COLO829 (cell line): ENCODE results near the gene MIER2.

Source experiments
- DNase-seq: peaks from one replicate; pipeline ENCODE4 v3.0.0; 2012; ENCODE audit warnings: low spot score

The MIER2 gene

GRCh38 chr19:307793-308420 is 36.7 kb downstream of the MIER2 start:
- DNase-seq = no peak

- no peak for DNase-seq
These were observed 37.5 kb downstream of the MIER2 start for GRCh38 chr19:307111-307531.

GRCh38 chr19:306151-306900 is 38.3 kb downstream of the MIER2 start:
- no peak for DNase-seq

- DNase-seq = no peak
These were observed 39.1 kb downstream of the MIER2 start for GRCh38 chr19:305240-306150.

- DNase-seq = no peak
These were observed 47.9 kb downstream of the MIER2 start for GRCh38 chr19:296476-297225.

DNA sequence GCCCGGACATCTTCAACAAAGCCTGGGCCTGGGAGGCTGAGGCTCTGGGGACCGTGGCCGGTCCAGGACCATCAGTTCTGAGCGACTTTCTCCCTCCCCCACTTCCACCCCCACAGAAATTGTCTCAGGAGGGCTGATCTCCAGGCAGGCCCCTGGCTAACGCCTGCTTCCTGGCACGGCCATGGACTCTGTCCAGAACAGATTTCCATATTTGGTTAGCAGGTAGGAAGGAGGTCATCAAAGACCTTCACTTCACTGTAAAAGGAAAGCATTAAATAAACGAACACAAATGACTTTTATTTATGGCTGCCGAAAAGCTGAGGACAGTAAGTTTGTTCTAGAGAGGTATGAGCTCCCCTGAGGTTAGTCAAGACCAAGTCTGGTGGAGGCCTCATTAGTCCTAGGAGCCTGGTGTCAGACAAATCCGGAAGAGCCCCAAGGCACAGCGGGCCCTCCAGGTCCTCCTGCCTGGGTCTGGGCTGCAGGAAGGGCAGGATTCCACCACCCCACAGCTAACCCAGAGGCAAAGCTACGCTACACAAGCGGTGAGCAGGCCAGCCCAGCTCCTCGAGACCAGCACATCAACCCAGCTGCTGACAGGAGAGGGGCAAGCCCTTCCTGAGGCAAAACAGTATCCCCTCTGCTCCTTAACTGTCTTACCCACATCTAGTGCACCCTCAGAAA is 48.8 kb downstream of the MIER2 start:
- no peak for DNase-seq

GRCh38 chr19:294946-295686 is 49.5 kb downstream of the MIER2 start:
- peak; percentile 39 for DNase-seq

GRCh38 chr19:294341-294945 is 50.2 kb downstream of the MIER2 start:
- DNase-seq = no peak

- DNase-seq = no peak
These were observed 51.0 kb downstream of the MIER2 start for GRCh38 chr19:293436-294110.

- no peak for DNase-seq
These were observed 51.6 kb downstream of the MIER2 start for GRCh38 chr19:292951-293350.

- DNase-seq = no peak
These were observed 52.2 kb downstream of the MIER2 start for GRCh38 chr19:292281-292884.

DNA sequence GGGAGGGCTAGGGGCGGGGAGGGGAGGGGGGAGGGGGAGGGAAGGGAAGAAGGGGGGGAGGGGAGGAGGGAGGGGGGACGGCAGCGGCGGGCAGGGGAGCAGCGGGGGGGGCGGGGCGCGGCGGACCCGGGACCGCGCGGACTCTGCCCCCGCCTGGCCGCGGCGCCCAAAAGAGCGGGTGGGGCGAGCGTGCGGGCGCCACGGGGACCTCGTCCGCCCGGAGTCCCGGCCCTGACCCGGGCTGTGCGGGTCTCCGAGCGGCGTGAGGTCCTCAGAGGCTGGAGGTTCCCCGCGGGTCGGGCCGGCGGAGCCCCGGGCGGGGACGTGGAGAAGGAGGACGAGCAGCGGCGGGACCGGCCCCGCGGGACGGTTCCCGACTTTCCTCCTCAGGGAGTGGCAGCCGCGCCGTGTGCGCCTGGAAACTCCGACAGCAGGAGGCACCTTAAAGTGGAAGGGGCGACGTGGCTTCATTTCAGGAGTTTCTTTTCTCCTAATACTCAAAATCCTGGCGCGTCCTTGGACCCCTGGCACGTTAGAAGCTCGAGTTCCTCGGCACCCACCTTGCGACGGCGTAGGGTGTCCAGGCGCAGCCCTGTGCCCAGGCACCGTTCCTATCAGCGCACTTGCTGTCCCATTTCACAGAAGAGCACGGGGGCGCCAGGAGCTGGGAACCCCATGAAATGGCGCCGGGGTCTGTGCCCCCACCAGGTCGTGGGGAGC is 52.9 kb downstream of the MIER2 start:
- DNase-seq = no peak

DNA sequence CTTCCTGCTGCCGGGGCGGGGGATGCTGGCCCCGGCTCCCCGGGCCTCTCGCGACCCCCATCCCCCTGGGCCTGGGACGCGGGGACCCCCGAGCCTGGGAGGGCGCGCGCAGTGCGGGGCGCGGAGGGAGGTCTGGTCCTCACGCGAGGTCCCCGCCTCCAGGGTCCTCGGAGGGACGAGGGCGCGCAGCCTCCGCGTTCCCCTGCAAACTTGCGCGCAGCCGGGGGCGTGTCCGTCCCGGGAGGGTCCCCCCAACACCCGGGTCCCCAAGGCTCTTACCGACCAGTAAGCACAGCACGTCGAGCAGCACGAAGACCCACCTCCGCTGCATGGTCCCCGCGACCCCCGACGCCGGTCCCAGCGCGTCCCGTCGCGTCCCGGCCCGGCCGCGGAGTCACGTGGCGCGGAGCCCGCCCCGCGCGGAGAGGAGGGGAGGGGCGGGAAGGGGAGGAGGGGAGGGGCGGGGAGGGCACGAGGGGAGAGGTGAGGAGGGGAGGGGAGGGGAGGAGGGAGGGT is 53.5 kb downstream of the MIER2 start, which contains the start of gene PLPP2:
Gene PLPP2 (minus strand): TSS at position 398 of the 516 bp plus-strand sequence. CDS start 67 bp downstream, at position 331.
- no peak for DNase-seq

DNA sequence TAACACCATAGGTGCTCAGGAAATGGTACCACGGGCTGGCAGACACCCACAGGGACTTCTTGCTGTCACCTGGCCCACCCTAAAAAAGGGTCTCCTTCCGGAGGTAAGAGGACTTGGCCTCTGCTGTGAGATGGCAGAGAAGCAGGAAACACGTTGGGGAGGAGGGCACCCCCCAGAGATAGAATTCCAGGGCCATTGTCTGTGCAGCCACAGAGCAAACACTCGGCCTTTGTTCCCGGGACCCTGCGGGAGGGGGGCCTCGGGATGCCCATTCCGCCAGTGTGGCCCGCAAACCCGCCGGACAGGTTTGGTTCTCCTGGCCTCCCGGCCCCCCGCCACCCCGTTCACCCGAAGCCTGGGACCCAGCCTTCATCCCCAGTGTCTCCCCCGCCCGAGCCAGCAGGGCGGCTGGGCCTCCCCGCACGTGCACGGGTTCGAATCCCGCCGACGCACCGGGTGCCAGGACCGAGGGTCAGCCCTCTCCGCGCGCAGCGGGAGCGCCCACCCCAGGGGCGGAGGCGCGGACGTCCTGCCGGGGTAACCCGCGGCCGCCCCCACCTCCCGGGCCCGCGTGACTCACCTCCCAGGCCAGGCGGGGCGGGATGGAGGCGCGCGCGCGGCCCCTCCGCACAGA is 54.1 kb downstream of the MIER2 start:
- peak; percentile 40 for DNase-seq

DNA sequence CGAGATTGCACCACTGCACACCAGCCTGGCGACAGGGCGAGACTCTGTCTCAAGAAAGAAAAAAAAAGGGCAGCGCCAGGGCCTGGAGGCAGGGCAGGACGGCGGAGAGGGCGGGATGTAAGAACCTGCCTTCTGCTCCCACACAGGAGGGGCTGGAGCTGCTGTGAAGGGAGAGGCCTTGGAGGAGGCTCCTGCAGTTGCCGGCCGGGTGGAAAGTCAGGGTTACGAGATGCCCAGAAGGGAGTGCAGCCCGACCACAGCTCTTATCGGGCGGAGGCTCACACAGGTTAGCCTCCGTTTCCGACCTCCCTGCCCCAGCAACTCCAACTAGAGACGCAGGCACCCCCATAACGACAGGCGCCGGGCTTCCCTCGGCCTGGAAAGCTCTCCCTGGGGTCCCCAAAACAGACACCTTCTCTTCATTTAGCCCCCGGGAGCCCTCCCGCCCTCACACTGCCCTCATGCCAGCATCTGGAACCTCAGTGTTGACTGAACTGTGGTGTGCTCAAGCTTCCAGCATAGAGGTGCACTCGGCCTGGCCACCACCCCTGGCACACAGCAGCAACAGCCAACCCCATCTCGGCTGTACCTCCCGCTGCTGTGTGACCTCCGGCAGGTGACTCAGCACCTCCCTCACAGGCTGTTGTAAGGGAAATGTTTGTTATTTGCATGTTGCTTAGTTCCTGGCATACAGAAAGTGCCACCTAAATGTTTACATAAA is 54.8 kb downstream of the MIER2 start:
- no peak for DNase-seq

DNA sequence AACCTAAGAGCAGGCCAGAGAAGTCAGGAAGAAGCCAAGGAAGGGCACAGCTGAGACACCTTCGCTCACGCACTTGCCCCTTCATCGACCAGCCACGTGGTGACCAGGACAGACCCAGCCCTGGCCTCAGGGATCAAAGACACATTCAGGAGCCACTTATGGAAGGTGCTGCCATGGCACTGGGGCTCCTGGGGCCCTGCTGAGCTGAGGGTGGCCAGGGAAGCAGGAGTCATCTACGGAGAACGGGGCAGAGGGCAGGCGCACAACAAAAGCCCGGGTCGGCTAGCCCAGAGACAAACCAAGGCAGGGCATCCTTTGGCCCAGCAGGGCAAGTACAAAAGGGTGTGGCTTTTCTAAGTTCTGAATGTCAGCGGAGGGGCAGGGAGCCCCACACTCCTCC is 55.7 kb downstream of the MIER2 start:
- DNase-seq = no peak

GRCh38 chr19:287381-287871 is 57.2 kb downstream of the MIER2 start:
- DNase-seq = no peak
